ENCODE data around the gene MRPS2. TPM values are rescaled to one million over a fixed set of nuclear protein-coding genes. Genes with fewer than 3 reads are reported as not detected.
"Not testable (repeated sequence)": the region's sequence is repeated elsewhere in the genome, so short reads cannot be mapped to it uniquely, and the experiment has no call there.

MRPS2 gene
- total RNA-seq, 1 experiment from 2014 or later: 77.6 TPM

DNA sequence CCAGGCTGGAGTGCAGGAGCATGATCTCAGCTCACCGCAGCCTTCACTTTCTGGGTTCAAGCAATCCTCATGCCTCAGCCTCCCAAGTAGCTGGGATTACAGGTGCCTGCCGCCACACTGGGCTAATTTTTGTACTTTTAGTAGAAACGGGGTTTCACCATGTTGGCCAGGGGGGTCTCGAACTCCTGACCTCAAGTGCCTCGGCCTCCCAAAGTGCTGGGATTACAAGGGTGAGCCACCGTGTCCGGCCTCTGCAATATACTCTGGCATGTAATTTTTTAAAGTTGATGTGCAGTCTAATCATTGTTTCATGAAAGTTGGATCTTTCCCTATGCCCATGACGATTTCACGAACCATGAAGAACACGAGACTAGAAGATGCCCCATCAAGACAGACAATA lies 49.5 kb upstream of the MRPS2 start (continued):
- TF ChIP-seq, protein P1, sequence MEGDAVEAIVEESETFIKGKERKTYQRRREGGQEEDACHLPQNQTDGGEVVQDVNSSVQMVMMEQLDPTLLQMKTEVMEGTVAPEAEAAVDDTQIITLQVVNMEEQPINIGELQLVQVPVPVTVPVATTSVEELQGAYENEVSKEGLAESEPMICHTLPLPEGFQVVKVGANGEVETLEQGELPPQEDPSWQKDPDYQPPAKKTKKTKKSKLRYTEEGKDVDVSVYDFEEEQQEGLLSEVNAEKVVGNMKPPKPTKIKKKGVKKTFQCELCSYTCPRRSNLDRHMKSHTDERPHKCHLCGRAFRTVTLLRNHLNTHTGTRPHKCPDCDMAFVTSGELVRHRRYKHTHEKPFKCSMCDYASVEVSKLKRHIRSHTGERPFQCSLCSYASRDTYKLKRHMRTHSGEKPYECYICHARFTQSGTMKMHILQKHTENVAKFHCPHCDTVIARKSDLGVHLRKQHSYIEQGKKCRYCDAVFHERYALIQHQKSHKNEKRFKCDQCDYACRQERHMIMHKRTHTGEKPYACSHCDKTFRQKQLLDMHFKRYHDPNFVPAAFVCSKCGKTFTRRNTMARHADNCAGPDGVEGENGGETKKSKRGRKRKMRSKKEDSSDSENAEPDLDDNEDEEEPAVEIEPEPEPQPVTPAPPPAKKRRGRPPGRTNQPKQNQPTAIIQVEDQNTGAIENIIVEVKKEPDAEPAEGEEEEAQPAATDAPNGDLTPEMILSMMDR (IDR thresholded peaks at IDR 0.05): no peak
- TF ChIP-seq TP53 (CRISPR knock-in tag; IDR thresholded peaks at IDR 0.05) (no peak), NR2C2 (CRISPR knock-in tag; IDR thresholded peaks at IDR 0.05) (no peak)

GRCh38 chr9:135451909-135452308 lies 48.6 kb upstream of the MRPS2 start:
- CTCF ChIA-PET; POLR2A ChIA-PET; DNase-seq (ENCODE audit: low spot score); ATAC-seq; H3K4me3 Mint-ChIP-seq; H3K4me1 Mint-ChIP-seq; H3K36me3 Mint-ChIP-seq; H3K27me3 Mint-ChIP-seq (ENCODE audit: low read depth); H3K27ac Mint-ChIP-seq: not testable (repeated sequence)
- H3K9me3 Mint-ChIP-seq: peaks cover 19% of the 10 kb centered on the region

DNA sequence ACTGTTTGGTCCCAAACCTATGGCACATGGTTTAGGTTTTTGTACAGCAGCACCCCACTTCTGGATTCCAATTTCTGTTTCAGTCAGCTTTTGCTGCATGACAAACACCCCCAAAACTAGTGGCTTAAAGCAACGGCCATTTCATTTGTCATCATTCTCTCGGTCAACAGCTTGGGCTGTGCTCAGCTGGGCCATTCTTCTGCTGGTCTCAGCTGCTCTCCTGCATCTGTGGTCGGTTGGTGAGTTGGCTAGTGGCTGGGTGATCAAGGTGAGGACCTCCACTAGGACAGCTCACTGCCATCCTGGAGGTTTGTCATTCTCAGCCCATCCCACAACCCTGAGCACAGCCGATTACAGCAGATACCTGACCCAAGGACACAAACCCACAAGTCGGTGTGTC lies 45.7 kb upstream of the MRPS2 start:
- Mint-ChIP-seq H3K4me1 (no peaks in the 10 kb centered on the region), H3K27me3 (ENCODE audit: low read depth) (0 out of 2 replicates have a peak, but pooled peaks cover 3% of the 10 kb centered on the region), H3K27ac (no peak overlapping the region), H3K4me3 (no peak overlapping the region), H3K36me3 (no peaks in the 10 kb centered on the region), H3K9me3 (peaks cover 24% of the 10 kb centered on the region)
- ATAC-seq (no peak), DNase-seq (ENCODE audit: low spot score) (no peak)
- ChIA-PET POLR2A (no interaction called here), CTCF (interaction anchor here (1.0 to 1.9 kb wide), 2 partner anchors 15 to 43 kb away, joined by 3 to 12 read pairs; no protein-coding TSS in a partner anchor)
- no peak for TF ChIP-seq ZNF425 (CRISPR knock-in tag; conservative IDR thresholded peaks at IDR 0.05)
- TF ChIP-seq CREB1 (CRISPR knock-in tag; IDR thresholded peaks at IDR 0.05): no peak
- no peak for TF ChIP-seq FOXP4 (CRISPR knock-in tag; IDR thresholded peaks at IDR 0.05)
- TF ChIP-seq CDX4 (CRISPR knock-in tag; IDR thresholded peaks at IDR 0.05; ENCODE audit: borderline replicate concordance): no peak
- TF ChIP-seq ZNF396 (CRISPR knock-in tag; IDR thresholded peaks at IDR 0.05; ENCODE audit: borderline replicate concordance): no peak
- no peak for TF ChIP-seq NR2C2 (CRISPR knock-in tag; IDR thresholded peaks at IDR 0.05)

DNA sequence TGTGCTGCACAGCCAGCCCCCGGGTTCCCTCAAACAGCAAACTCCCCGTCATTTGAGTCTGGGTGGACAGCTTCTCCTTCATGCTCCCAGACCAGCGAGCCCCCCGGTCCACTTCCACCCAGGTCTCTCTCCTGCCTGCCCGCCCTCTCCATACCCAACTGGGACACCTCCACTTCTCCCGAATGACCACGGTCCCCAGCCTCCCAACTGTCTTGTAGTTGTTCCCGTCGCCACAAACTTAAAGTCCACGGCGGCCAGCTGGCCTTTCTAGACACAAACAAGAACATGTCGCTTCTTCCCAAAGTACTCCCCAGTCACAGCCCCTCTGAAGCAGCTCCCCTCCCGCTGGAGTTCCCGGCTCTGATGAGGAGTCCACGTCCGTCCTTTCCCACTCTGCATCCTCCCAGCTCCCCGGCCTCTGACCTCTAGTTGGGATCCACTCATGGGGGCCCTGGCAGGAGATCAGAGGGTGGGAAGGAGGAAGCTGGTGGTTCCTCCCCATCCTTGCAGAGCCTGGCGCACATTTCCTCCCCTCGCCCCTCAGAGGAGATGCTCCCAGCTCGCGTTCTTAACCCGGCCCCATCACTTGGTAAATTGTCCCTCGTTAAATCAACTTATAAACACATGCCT lies 45.0 kb upstream of the MRPS2 start:
- no peak for DNase-seq (ENCODE audit: low spot score)
- peaks cover 24% of the 10 kb centered on the region for H3K9me3 Mint-ChIP-seq
- TF ChIP-seq, protein P2, sequence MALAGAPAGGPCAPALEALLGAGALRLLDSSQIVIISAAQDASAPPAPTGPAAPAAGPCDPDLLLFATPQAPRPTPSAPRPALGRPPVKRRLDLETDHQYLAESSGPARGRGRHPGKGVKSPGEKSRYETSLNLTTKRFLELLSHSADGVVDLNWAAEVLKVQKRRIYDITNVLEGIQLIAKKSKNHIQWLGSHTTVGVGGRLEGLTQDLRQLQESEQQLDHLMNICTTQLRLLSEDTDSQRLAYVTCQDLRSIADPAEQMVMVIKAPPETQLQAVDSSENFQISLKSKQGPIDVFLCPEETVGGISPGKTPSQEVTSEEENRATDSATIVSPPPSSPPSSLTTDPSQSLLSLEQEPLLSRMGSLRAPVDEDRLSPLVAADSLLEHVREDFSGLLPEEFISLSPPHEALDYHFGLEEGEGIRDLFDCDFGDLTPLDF (CRISPR knock-in tag; IDR thresholded peaks at IDR 0.05): no peak
- TF ChIP-seq, protein P3, sequence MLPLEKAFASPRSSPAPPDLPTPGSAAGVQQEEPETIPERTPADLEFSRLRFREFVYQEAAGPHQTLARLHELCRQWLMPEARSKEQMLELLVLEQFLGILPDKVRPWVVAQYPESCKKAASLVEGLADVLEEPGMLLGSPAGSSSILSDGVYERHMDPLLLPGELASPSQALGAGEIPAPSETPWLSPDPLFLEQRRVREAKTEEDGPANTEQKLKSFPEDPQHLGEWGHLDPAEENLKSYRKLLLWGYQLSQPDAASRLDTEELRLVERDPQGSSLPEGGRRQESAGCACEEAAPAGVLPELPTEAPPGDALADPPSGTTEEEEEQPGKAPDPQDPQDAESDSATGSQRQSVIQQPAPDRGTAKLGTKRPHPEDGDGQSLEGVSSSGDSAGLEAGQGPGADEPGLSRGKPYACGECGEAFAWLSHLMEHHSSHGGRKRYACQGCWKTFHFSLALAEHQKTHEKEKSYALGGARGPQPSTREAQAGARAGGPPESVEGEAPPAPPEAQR (CRISPR knock-in tag; IDR thresholded peaks at IDR 0.05): no peak
- TF ChIP-seq ETV6 (CRISPR knock-in tag; IDR thresholded peaks at IDR 0.05) (no peak), FOXP1 (CRISPR knock-in tag; IDR thresholded peaks at IDR 0.05; ENCODE audit: borderline replicate concordance) (no peak), ELF4 (CRISPR knock-in tag; IDR thresholded peaks at IDR 0.05; ENCODE audit: low read depth) (no peak), SP1 (CRISPR knock-in tag; conservative IDR thresholded peaks at IDR 0.05) (no peak), EMX1 (CRISPR knock-in tag; IDR thresholded peaks at IDR 0.05) (no peak)
- TF ChIP-seq, protein P4, sequence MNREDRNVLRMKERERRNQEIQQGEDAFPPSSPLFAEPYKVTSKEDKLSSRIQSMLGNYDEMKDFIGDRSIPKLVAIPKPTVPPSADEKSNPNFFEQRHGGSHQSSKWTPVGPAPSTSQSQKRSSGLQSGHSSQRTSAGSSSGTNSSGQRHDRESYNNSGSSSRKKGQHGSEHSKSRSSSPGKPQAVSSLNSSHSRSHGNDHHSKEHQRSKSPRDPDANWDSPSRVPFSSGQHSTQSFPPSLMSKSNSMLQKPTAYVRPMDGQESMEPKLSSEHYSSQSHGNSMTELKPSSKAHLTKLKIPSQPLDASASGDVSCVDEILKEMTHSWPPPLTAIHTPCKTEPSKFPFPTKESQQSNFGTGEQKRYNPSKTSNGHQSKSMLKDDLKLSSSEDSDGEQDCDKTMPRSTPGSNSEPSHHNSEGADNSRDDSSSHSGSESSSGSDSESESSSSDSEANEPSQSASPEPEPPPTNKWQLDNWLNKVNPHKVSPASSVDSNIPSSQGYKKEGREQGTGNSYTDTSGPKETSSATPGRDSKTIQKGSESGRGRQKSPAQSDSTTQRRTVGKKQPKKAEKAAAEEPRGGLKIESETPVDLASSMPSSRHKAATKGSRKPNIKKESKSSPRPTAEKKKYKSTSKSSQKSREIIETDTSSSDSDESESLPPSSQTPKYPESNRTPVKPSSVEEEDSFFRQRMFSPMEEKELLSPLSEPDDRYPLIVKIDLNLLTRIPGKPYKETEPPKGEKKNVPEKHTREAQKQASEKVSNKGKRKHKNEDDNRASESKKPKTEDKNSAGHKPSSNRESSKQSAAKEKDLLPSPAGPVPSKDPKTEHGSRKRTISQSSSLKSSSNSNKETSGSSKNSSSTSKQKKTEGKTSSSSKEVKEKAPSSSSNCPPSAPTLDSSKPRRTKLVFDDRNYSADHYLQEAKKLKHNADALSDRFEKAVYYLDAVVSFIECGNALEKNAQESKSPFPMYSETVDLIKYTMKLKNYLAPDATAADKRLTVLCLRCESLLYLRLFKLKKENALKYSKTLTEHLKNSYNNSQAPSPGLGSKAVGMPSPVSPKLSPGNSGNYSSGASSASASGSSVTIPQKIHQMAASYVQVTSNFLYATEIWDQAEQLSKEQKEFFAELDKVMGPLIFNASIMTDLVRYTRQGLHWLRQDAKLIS (CRISPR knock-in tag; IDR thresholded peaks at IDR 0.05; ENCODE audit: borderline replicate concordance): no peak

More for the DNA sequence above, 45.0 kb upstream of the MRPS2 start:
- H3K4me1 Mint-ChIP-seq: no peaks in the 10 kb centered on the region
- ChIA-PET CTCF (interaction anchor here (1.0 to 1.9 kb wide), 2 partner anchors 15 to 43 kb away, joined by 3 to 12 read pairs; no protein-coding TSS in a partner anchor), POLR2A (no interaction called here)
- H3K27me3 Mint-ChIP-seq (ENCODE audit: low read depth): 0 out of 2 replicates have a peak, but pooled peaks cover 3% of the 10 kb centered on the region
- no peaks in the 10 kb centered on the region for H3K36me3 Mint-ChIP-seq
- ATAC-seq: no peak
- no peak overlapping the region for H3K4me3 Mint-ChIP-seq
- H3K27ac Mint-ChIP-seq: no peak overlapping the region

Data from WTC11 (cell line).